ENCODE measurements around the gene ANXA3.

- TF ChIP-seq CTCF (IDR thresholded peaks at IDR 0.05; ENCODE audit: low read length) (peak; percentile 45), EZH2phosphoT487 (IDR thresholded peaks at IDR 0.05; ENCODE audit: low read length) (no peak)
These were observed 40.7 kb downstream of the ANXA3 start for GRCh38 chr4:78592088-78592783.
